Heart right ventricle (tissue), 16 donors: ENCODE measurements around the gene TOGARAM2. TPM values are rescaled to one million over a fixed set of nuclear protein-coding genes. Genes with fewer than 3 reads are reported as not detected.

ENCODE experiments used
- ATAC-seq, 8 donors: fragments of 200-7000 bp; cut with Tn5 transposase; one replicate each; pipeline ENCODE4 v1.9.1; 2020; ENCODE audit warnings: mild to moderate bottlenecking in 8 of 8, moderate library complexity in 8 of 8, moderate number of reproducible peaks in 1 of 8
- DNase-seq, 2 donors: peaks; one replicate each; pipeline ENCODE4 v3.0.0-alpha.2; 2020
- H3K27ac ChIP-seq, 10 donors: fragments of 200-600 bp; sonication (generic) in 2 of 10; one replicate each; pipeline versions ENCODE4 v1.5.0 to v1.8.0; 2020 to 2022; ENCODE audit warnings: mild to moderate bottlenecking in 3 of 10
- H3K27me3 ChIP-seq, 7 donors: fragments of 200-600 bp; one replicate each; pipeline ENCODE4 v1.8.0; 2021 to 2022; ENCODE audit warnings: mild to moderate bottlenecking in 2 of 7
- H3K36me3 ChIP-seq, 9 donors: fragments of 200-600 bp; sonication (generic) in 1 of 9; one replicate each; pipeline versions ENCODE4 v1.5.0 to v1.8.0; 2020 to 2022; ENCODE audit warnings: mild to moderate bottlenecking in 2 of 9
- H3K4me1 ChIP-seq, 9 donors: fragments of 200-600 bp; sonication (generic) in 1 of 9; one replicate each; pipeline versions ENCODE4 v1.5.0 to v1.8.0; 2020 to 2022; ENCODE audit warnings: mild to moderate bottlenecking in 4 of 9
- H3K4me3 ChIP-seq, 10 donors: fragments of 200-600 bp; sonication (generic) in 2 of 10; one replicate each; pipeline versions ENCODE4 v1.5.0 to v1.8.0; 2020 to 2022; ENCODE audit warnings: mild to moderate bottlenecking in 7 of 10, moderate library complexity in 2 of 10
- H3K9me3 ChIP-seq, 11 donors: fragments of 200-600 bp in 10 of 11; sonication (generic) in 2 of 11; one replicate each; pipeline versions ENCODE4 v1.5.0 to v1.8.0; 2013 to 2022; ENCODE audit warnings: mild to moderate bottlenecking in 2 of 11, control low read depth in 1 of 11, moderate library complexity in 1 of 11
- CTCF ChIP-seq, 9 donors: fragments of 200-600 bp; sonication (generic) in 2 of 9; IDR thresholded peaks; one replicate each; pipeline versions ENCODE4 v1.5.0 to v1.8.0; 2021 to 2022; ENCODE audit warnings: antibody characterized with exemption in 9 of 9, mild to moderate bottlenecking in 5 of 9, moderate library complexity in 1 of 9
- WGBS, 2 donors: extraction: QIAGEN DNeasy Blood & Tissue Kit; methylation state at CpG; one replicate each; pipeline ENCODE4 v1.1.7; 2013; ENCODE audit warnings: inconsistent platforms in 1 of 2; 5-methylcytosine and 5-hydroxymethylcytosine counted together
- intact Hi-C, 10 donors: fragments of 100-400 bp; cut with DNase I; formaldehyde crosslinking; loops; one replicate each; pipeline versions ENCODE4 v1.11.1 to v1.14.2; 2022
- polyA plus RNA-seq, 2 donors: library from polyadenylated mRNA; stranded (reverse); fragments of 200-250 nt; gene quantifications; one replicate each; pipeline ENCODE4 v1.2.3, GENCODE V29; 2013
- total RNA-seq, 10 donors: library from RNA; stranded (reverse); fragmentation: NEBNext Ultra II Directional in 3 of 10; extraction: Animal tissue kit (Norgen Biotek cat#: 25700) in 3 of 10; gene quantifications; one replicate each; pipeline versions ENCODE4 v1.2.1 to v1.2.4, GENCODE V29; 2021 to 2023
- donor health status: Arrhythmogenic right ventricular cardiomyopathy.
- donor health status: ischemic (EF 13 %, LVEDD 7.1; RV severe dilation, severe dysfunction).
- donor health status: healthy with polysubstance abuse.
- donor health status: DM: no; HTN: yes; CAD: no.
- donor health status: DM: no; HTN: no; CAD: no.
- donor health status: ischemic (EF 25% LVEDD 6.9; RV normal size, moderate dysfunction).
- donor health status: ischemic (EF 25% LVEDD 5.7; RV mildly dilated, moderate dysfunction).
- donor health status: healthy.
- donor health status: DM: yes; HTN: yes; CAD: no.
- donor health status: Ischemic cardiomyopathy.
- donor health status: ischemic (EF 35%, LVEDD 5.7; RV mildly dilated, moderate dysfunction).
- donor health status: nonischemic (EF 11% LVEDD 7.7; RV severe dilation, severe dysfunction).
- donor health status: DM: yes; HTN: yes; CAD: no.
- donor health status: PGD.
- donor health status: ischemic (EF 29% LVEDD 5.4; RV normal size, mild dysfunction).
- donor health status: nonischemic (EF 23%, LVEDD 6.1; RV moderate dilation, normal function).

Gene TOGARAM2
- total and polyA plus RNA-seq, 12 donors, result 1.4 to 68.3 (median 14.6) TPM

GRCh38 chr2:29031046-29031445, 49.9 kb downstream of the TOGARAM2 start:
- DNase-seq (no peak), ATAC-seq (no peak)
- no peak for TF ChIP-seq CTCF (IDR thresholded peaks at IDR 0.05)
- H3K27me3 ChIP-seq, result no peaks in the 10 kb centered on the region
- intact Hi-C loops, result no loop called here
- H3K36me3 ChIP-seq, result peaks cover 0 to 30% (median 0%) of the 10 kb centered on the region in 9 donors
- peaks cover 0 to 13% (median 0%) of the 10 kb centered on the region in 9 donors for H3K4me1 ChIP-seq
- H3K4me3 ChIP-seq, result no peak overlapping the region
- H3K9me3 ChIP-seq, result no peaks in the 10 kb centered on the region
- no peak overlapping the region for H3K27ac ChIP-seq

GRCh38 chr2:29032189-29032588, 51.1 kb downstream of the TOGARAM2 start:
- Histone ChIP-seq H3K4me3 (no peak overlapping the region), H3K27ac (no peak overlapping the region), H3K36me3 (peaks cover 0 to 33% (median 0%) of the 10 kb centered on the region in 9 donors), H3K27me3 (no peaks in the 10 kb centered on the region), H3K4me1 (peaks cover 0 to 13% (median 0%) of the 10 kb centered on the region in 9 donors), H3K9me3 (no peaks in the 10 kb centered on the region)
- WGBS, 2 donors, result 96% methylated on average over 5 of the region's 5 CpGs
- DNase-seq (no peak), ATAC-seq (no peak)
- intact Hi-C loops, result no loop called here
- TF ChIP-seq CTCF (IDR thresholded peaks at IDR 0.05), result no peak

- 29 to 35% methylated on average over 2 of the region's 2 CpGs for WGBS, 2 donors
- H3K36me3 ChIP-seq, result peaks cover 0 to 27% (median 0%) of the 10 kb centered on the region in 9 donors
- ATAC-seq, result no peak
- intact Hi-C loops, result no loop called here
- H3K9me3 ChIP-seq, result no peaks in the 10 kb centered on the region
- no peak for TF ChIP-seq CTCF (IDR thresholded peaks at IDR 0.05)
- no peak for DNase-seq
- H3K27ac ChIP-seq, result no peak overlapping the region
- H3K4me1 ChIP-seq, result peaks cover 0 to 13% (median 0%) of the 10 kb centered on the region in 9 donors
- no peaks in the 10 kb centered on the region for H3K27me3 ChIP-seq
- H3K4me3 ChIP-seq, result no peak overlapping the region
Observed at GRCh38 chr2:29033172-29033571, 52.1 kb downstream of the TOGARAM2 start.

GRCh38 chr2:29033656-29034055, 52.6 kb downstream of the TOGARAM2 start:
- Histone ChIP-seq H3K9me3 (no peaks in the 10 kb centered on the region), H3K36me3 (peaks cover 0 to 22% (median 0%) of the 10 kb centered on the region in 9 donors), H3K4me3 (no peak overlapping the region), H3K4me1 (peaks cover 0 to 13% (median 0%) of the 10 kb centered on the region in 9 donors), H3K27me3 (no peaks in the 10 kb centered on the region), H3K27ac (no peak overlapping the region)
- ATAC-seq, result no peak
- DNase-seq, result no peak
- 69 to 71% methylated on average over 6 of the region's 6 CpGs for WGBS, 2 donors
- TF ChIP-seq CTCF (IDR thresholded peaks at IDR 0.05), result no peak
- intact Hi-C loops, result no loop called here
